K562 (cell line): ENCODE measurements around the gene AJUBA. TPM values are rescaled to one million over a fixed set of nuclear protein-coding genes. Genes with fewer than 3 reads are reported as not detected.

Experiments
- BHLHE40 ChIP-seq: IDR thresholded peaks from 2 replicates; pipeline ENCODE4 v1.6.1; 2011; ENCODE audit warnings: low read length, improper control_type of control experiment
- CCNT2 ChIP-seq: IDR thresholded peaks from 2 replicates; pipeline ENCODE4 v1.6.1; 2011; ENCODE audit warnings: borderline replicate concordance, low read depth, mild to moderate bottlenecking, moderate library complexity, mixed read lengths, low read length; ENCODE audit not compliant: insufficient read length; ENCODE audit errors: extremely low read depth
- CEBPG ChIP-seq, 3 experiments: fragments of 200-800 bp in 1 of 3; sonication (Bioruptor generic) in 1 of 3; sonication (generic) in 1 of 3; formaldehyde crosslinking in 1 of 3; IDR thresholded peaks in 2 of 3; conservative IDR thresholded peaks in 1 of 3; 2 replicates each; pipeline versions ENCODE4 v1.6.1 to v1.8.0; 2016 to 2022; ENCODE audit warnings: missing compliant biosample characterization in 2 of 3, missing genetic modification characterization in 2 of 3, mild to moderate bottlenecking in 1 of 3, missing genetic modification reagents in 1 of 3
- DPF2 ChIP-seq: fragments of 450-650 bp; IDR thresholded peaks from 2 replicates; pipeline ENCODE4 v1.6.1; 2016
- EGR1 ChIP-seq: fragments of 450-650 bp; conservative IDR thresholded peaks from 2 replicates; pipeline ENCODE4 v1.6.1; 2017; ENCODE audit warnings: mild to moderate bottlenecking
- HMG20B ChIP-seq: fragments of 250-450 bp; sonication (Bioruptor Pico); IDR thresholded peaks from 2 replicates; pipeline ENCODE4 v1.5.0; 2021; ENCODE audit warnings: mild to moderate bottlenecking
- MEIS2 ChIP-seq: fragments of 450-650 bp; IDR thresholded peaks from 2 replicates; pipeline ENCODE4 v1.6.1; 2014; ENCODE audit warnings: mild to moderate bottlenecking; ENCODE audit not compliant: partially characterized antibody
- NCOA2 ChIP-seq, 2 experiments: fragments of 450-650 bp; IDR thresholded peaks; 2 replicates each; pipeline ENCODE4 v1.6.1; 2018; ENCODE audit warnings: mild to moderate bottlenecking in 2 of 2, moderate library complexity in 1 of 2; ENCODE audit not compliant: partially characterized antibody in 2 of 2
- NRF1 ChIP-seq, 2 experiments: fragments of 450-650 bp; IDR thresholded peaks in 1 of 2; conservative IDR thresholded peaks in 1 of 2; 2 replicates each; pipeline ENCODE4 v1.6.1; 2014; ENCODE audit warnings: mild to moderate bottlenecking in 2 of 2
- PHF8 ChIP-seq: fragments of 200-600 bp; sonication (generic); IDR thresholded peaks from 2 replicates; pipeline ENCODE4 v1.6.1; 2012; ENCODE audit warnings: mixed run types, mild to moderate bottlenecking, inconsistent platforms, low read length, moderate library complexity, borderline replicate concordance
- POLR2A ChIP-seq: fragments of 450-650 bp; conservative IDR thresholded peaks from 2 replicates; pipeline ENCODE4 v1.6.1; 2016
- TOE1 ChIP-seq, 2 experiments: fragments of 450-650 bp in 1 of 2; sonication (generic) in 1 of 2; formaldehyde crosslinking in 1 of 2; IDR thresholded peaks; 2 replicates each; pipeline versions ENCODE4 v1.7.1 to v1.8.0; 2016 to 2022; ENCODE audit warnings: borderline replicate concordance in 2 of 2, mild to moderate bottlenecking in 2 of 2, antibody characterized with exemption in 1 of 2, inconsistent platforms in 1 of 2, low read depth in 1 of 2, missing genetic modification reagents in 1 of 2, moderate library complexity in 1 of 2
- YY1 ChIP-seq, 3 experiments: IDR thresholded peaks; 2 replicates each; pipeline ENCODE4 v1.6.1; 2011; ENCODE audit warnings: low read length in 2 of 3, mild to moderate bottlenecking in 2 of 3, moderate library complexity in 2 of 3, borderline replicate concordance in 1 of 3, control low read depth in 1 of 3, low read depth in 1 of 3; ENCODE audit not compliant: insufficient read depth in 3 of 3, insufficient replicate concordance in 2 of 3, control insufficient read depth in 1 of 3, insufficient read length in 1 of 3; ENCODE audit errors: extremely low read depth in 1 of 3
- polyA plus RNA-seq, 8 experiments: library from polyadenylated mRNA; depleted of rRNA in 4 of 8; stranded (reverse) in 5 of 8; unstranded in 3 of 8; fragments of >200 nt; fragmentation: Nextera tagmentation in 2 of 8; fragmentation: Illumina TruSeq in 1 of 8; extraction: Ambion mirVana in 2 of 8; extraction: Trizol in 1 of 8; gene quantifications; 2 replicates each; pipeline versions ENCODE4 v1.2.1 to v1.2.3, GENCODE V29; 2011 to 2014; ENCODE audit warnings: inconsistent platforms in 1 of 8, missing spikeins in 1 of 8
- total RNA-seq, 7 experiments: library from RNA; depleted of rRNA in 6 of 7; stranded (reverse); fragments of >200 nt in 6 of 7; fragmentation: Illumina TruSeq in 2 of 7; extraction: Trizol in 2 of 7; gene quantifications; 2 replicates each; pipeline versions ENCODE4 v1.2.1 to v1.2.3, GENCODE V29; 2011 to 2021; ENCODE audit warnings: low replicate concordance in 1 of 7
- TF ChIP-seq, protein P1 (sequence below): fragments of 250-450 bp; sonication (Bioruptor Pico); IDR thresholded peaks from 2 replicates; pipeline ENCODE4 v1.5.0; 2020; ENCODE audit warnings: mild to moderate bottlenecking
- TF ChIP-seq, protein P2 (sequence below): fragments of 450-650 bp; IDR thresholded peaks from 2 replicates; pipeline ENCODE4 v1.6.1; 2018; ENCODE audit not compliant: partially characterized antibody

AJUBA gene
- total and polyA plus RNA-seq, 9 of the 15 experiments (the other 6 are each of a cell fraction or from before 2014, with no cell fraction given): 0.73 to 4.7 (median 2.8) TPM

DNA sequence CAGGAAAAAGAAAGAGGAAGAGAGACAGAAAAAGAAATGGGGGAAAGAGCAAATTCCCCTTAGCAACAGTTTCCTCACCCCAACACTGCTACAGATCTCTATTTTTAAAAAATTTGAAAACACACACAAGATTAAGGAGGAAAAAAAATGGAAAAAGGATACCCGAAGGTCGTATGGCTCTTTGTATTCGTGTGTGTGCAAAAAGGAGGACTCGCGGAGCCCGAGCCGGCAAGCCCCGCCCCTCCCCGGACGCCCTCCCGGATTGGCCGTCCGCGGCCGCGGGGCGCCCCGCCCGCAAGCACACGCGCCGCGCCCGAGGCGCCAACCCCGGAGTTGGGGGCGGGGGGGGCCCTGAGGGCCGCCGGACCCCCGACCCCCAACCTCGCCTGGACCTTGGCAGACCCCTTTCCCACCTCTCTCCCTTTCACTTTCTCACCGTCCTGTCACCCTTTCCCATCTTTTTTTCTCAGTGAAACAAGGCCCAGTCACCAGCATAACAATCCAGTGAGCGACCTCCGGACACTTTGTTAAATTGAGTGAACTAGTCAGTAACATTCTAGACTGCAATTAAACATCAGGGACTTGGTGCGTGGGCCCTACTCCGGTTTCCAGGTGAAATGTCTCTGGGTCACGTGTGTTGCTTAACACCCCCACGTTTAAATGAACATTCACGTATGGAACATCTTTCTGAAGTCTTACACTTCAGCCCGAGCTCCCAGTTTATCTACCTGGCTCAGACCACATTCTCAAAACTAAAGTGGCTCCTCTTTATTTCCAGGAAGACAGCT lies 27.8 kb upstream of the AJUBA start, which contains the start of gene C14orf93 (continued):
- TF ChIP-seq YY1 (IDR thresholded peaks at IDR 0.05; ENCODE audit: borderline replicate concordance in 1 of 3, control insufficient read depth in 1 of 3, extremely low read depth in 1 of 3, insufficient read depth in 3 of 3, insufficient read length in 1 of 3, insufficient replicate concordance in 2 of 3, low read depth in 1 of 3, low read length in 2 of 3): peak in 1 of 3 experiments; percentile 54
- peak; percentile 45; the same call in 1 of the 2 replicates for TF ChIP-seq PHF8
- TF ChIP-seq NCOA2 (IDR thresholded peaks at IDR 0.05; ENCODE audit: partially characterized antibody in 2 of 2): no peak
- TF ChIP-seq DPF2: peak; percentile 60
- peak; percentile 76 for TF ChIP-seq POLR2A
- TF ChIP-seq, protein P1, sequence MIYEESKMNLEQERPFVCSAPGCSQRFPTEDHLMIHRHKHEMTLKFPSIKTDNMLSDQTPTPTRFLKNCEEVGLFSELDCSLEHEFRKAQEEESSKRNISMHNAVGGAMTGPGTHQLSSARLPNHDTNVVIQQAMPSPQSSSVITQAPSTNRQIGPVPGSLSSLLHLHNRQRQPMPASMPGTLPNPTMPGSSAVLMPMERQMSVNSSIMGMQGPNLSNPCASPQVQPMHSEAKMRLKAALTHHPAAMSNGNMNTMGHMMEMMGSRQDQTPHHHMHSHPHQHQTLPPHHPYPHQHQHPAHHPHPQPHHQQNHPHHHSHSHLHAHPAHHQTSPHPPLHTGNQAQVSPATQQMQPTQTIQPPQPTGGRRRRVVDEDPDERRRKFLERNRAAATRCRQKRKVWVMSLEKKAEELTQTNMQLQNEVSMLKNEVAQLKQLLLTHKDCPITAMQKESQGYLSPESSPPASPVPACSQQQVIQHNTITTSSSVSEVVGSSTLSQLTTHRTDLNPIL (CRISPR knock-in tag): no peak
- TF ChIP-seq EGR1: peak; percentile 75
- TF ChIP-seq CEBPG (CRISPR knock-in tag; IDR thresholded peaks at IDR 0.05): no peak
- peak; percentile 21 to 28; a peak in 1 of 4 replicates for TF ChIP-seq CEBPG (tag; conservative IDR thresholded peaks at IDR 0.05 in 1 of 2, IDR thresholded peaks at IDR 0.05 in 1 of 2)
- TF ChIP-seq MEIS2: peak; percentile 13
- TF ChIP-seq, protein P2, sequence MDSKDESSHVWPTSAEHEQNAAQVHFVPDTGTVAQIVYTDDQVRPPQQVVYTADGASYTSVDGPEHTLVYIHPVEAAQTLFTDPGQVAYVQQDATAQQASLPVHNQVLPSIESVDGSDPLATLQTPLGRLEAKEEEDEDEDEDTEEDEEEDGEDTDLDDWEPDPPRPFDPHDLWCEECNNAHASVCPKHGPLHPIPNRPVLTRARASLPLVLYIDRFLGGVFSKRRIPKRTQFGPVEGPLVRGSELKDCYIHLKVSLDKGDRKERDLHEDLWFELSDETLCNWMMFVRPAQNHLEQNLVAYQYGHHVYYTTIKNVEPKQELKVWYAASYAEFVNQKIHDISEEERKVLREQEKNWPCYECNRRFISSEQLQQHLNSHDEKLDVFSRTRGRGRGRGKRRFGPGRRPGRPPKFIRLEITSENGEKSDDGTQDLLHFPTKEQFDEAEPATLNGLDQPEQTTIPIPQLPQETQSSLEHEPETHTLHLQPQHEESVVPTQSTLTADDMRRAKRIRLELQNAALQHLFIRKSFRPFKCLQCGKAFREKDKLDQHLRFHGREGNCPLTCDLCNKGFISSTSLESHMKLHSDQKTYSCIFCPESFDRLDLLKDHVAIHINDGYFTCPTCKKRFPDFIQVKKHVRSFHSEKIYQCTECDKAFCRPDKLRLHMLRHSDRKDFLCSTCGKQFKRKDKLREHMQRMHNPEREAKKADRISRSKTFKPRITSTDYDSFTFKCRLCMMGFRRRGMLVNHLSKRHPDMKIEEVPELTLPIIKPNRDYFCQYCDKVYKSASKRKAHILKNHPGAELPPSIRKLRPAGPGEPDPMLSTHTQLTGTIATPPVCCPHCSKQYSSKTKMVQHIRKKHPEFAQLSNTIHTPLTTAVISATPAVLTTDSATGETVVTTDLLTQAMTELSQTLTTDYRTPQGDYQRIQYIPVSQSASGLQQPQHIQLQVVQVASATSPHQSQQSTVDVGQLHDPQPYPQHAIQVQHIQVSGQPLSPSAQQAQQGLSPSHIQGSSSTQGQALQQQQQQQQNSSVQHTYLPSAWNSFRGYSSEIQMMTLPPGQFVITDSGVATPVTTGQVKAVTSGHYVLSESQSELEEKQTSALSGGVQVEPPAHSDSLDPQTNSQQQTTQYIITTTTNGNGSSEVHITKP: peak; percentile 98
- TF ChIP-seq NRF1 (conservative IDR thresholded peaks at IDR 0.05 in 1 of 2, IDR thresholded peaks at IDR 0.05 in 1 of 2): peak in 1 of 2 experiments; percentile 49; a peak in 2 of 4 replicates
- TF ChIP-seq BHLHE40: peak; percentile 76
- TF ChIP-seq CCNT2: peak; percentile 82
- TF ChIP-seq TOE1 (IDR thresholded peaks at IDR 0.05; ENCODE audit: borderline replicate concordance): peak; percentile 80
- TF ChIP-seq TOE1 (CRISPR knock-in tag; IDR thresholded peaks at IDR 0.05; ENCODE audit: borderline replicate concordance, low read depth): no peak
- TF ChIP-seq HMG20B: no peak
- TF ChIP-seq, all 486 proteins: peak for 105
